Astrocyte (in vitro differentiated cells and primary cell): ENCODE results near the gene C1orf210. TPM values are rescaled to one million over a fixed set of nuclear protein-coding genes. Genes with fewer than 3 reads are reported as not detected.

ENCODE experiments used
- DNase-seq: peaks from one replicate; pipeline ENCODE4 v3.0.0-alpha.2; 2010; ENCODE audit warnings: low read depth
- FAIRE-seq: peaks from 2 replicates; lab custom pipeline; 2011; peaks lifted over from hg19 to GRCh38; lab: Jason Lieb, UNC
- H2AFZ ChIP-seq: 2 replicates; pipeline ENCODE4 v1.6.0; 2012; ENCODE audit warnings: low read depth, low read length, inconsistent platforms
- H3K27ac ChIP-seq: 2 replicates; pipeline ENCODE4 v1.5.1; 2011; ENCODE audit warnings: low read depth, low read length, inconsistent platforms
- H3K27me3 ChIP-seq: 2 replicates; pipeline ENCODE4 v1.6.0; 2011; ENCODE audit warnings: low read length, inconsistent platforms; ENCODE audit not compliant: insufficient read depth
- H3K36me3 ChIP-seq: 2 replicates; pipeline ENCODE4 v1.5.1; 2011; ENCODE audit warnings: low read length, inconsistent platforms; ENCODE audit not compliant: insufficient read depth
- H3K4me1 ChIP-seq: 2 replicates; pipeline ENCODE4 v1.5.1; 2011; ENCODE audit warnings: low read length, inconsistent platforms; ENCODE audit not compliant: insufficient read depth
- H3K4me2 ChIP-seq: 2 replicates; pipeline ENCODE4 v1.6.0; 2012; ENCODE audit warnings: low read length, inconsistent platforms
- H3K4me3 ChIP-seq: 2 replicates; pipeline ENCODE4 v1.5.1; 2011; ENCODE audit warnings: low read depth, mild to moderate bottlenecking, low read length, inconsistent platforms; ENCODE audit not compliant: insufficient read depth
- H3K79me2 ChIP-seq: 2 replicates; pipeline ENCODE4 v1.6.0; 2012; ENCODE audit warnings: mild to moderate bottlenecking, low read length, inconsistent platforms; ENCODE audit not compliant: insufficient read depth
- H3K9ac ChIP-seq: 2 replicates; pipeline ENCODE4 v1.6.0; 2012; ENCODE audit warnings: mild to moderate bottlenecking, low read length, inconsistent platforms
- H3K9me3 ChIP-seq: 2 replicates; pipeline ENCODE4 v1.5.1; 2012; ENCODE audit warnings: low read depth, mild to moderate bottlenecking, low read length, inconsistent platforms; ENCODE audit not compliant: insufficient read depth
- H4K20me1 ChIP-seq: 2 replicates; pipeline ENCODE4 v1.6.0; 2012; ENCODE audit warnings: low read length, inconsistent platforms; ENCODE audit not compliant: insufficient read depth
- H3K27ac Mint-ChIP-seq: one replicate; pipeline ENCODE4 v1.8.0; 2021; ENCODE audit warnings: mild to moderate bottlenecking, mixed read lengths; ENCODE audit not compliant: unreplicated experiment
- H3K27me3 Mint-ChIP-seq: one replicate; pipeline ENCODE4 v1.8.0; 2021; ENCODE audit warnings: low read depth, mixed read lengths; ENCODE audit not compliant: unreplicated experiment
- H3K36me3 Mint-ChIP-seq: one replicate; pipeline ENCODE4 v1.8.0; 2021; ENCODE audit warnings: low read depth, mixed read lengths; ENCODE audit not compliant: unreplicated experiment
- H3K4me1 Mint-ChIP-seq: one replicate; pipeline ENCODE4 v1.8.0; 2021; ENCODE audit warnings: low read depth, mixed read lengths; ENCODE audit not compliant: unreplicated experiment
- H3K4me3 Mint-ChIP-seq: one replicate; pipeline ENCODE4 v1.8.0; 2021; ENCODE audit warnings: mild to moderate bottlenecking, moderate library complexity, mixed read lengths; ENCODE audit not compliant: unreplicated experiment
- H3K9me3 Mint-ChIP-seq: one replicate; pipeline ENCODE4 v1.8.0; 2021; ENCODE audit warnings: mild to moderate bottlenecking, mixed read lengths; ENCODE audit not compliant: unreplicated experiment
- CTCF ChIP-seq: IDR thresholded peaks from 2 replicates; pipeline ENCODE4 v1.5.1; 2011; ENCODE audit warnings: low read depth, mild to moderate bottlenecking, inconsistent platforms, low read length, moderate library complexity; ENCODE audit not compliant: insufficient read depth
- EZH2 ChIP-seq: IDR thresholded peaks from 2 replicates; pipeline ENCODE4 v1.6.1; 2012; ENCODE audit warnings: mild to moderate bottlenecking, low read length, inconsistent platforms; ENCODE audit not compliant: insufficient read depth
- total RNA-seq: library from RNA; stranded (reverse); gene quantifications from 2 replicates; pipeline ENCODE4 v1.2.1, GENCODE V29; 2021

Gene C1orf210
- total RNA-seq, 1 donor from 2014 or later: 0.84 TPM

- H4K20me1 ChIP-seq: no peaks in the 10 kb centered on the region
- peaks cover 6% of the 10 kb centered on the region for H3K27me3 ChIP-seq
- TF ChIP-seq CTCF (no peak), EZH2 (no peak)
- no peaks in the 10 kb centered on the region for H3K79me2 ChIP-seq
- H3K9ac ChIP-seq: no peak overlapping the region
- FAIRE-seq (no peak), DNase-seq (no peak)
- no peak overlapping the region for H3K27ac Mint-ChIP-seq
- no peak overlapping the region for H3K27ac ChIP-seq
- no peaks in the 10 kb centered on the region for H3K36me3 ChIP-seq
- no peak overlapping the region for H2AFZ ChIP-seq
- peaks cover 26% of the 10 kb centered on the region for H3K27me3 Mint-ChIP-seq
- peaks cover 2% of the 10 kb centered on the region for H3K9me3 Mint-ChIP-seq
- no peak overlapping the region for H3K4me3 Mint-ChIP-seq
- H3K4me3 ChIP-seq: no peak overlapping the region
- H3K36me3 Mint-ChIP-seq: peaks cover 5% of the 10 kb centered on the region
- H3K4me1 Mint-ChIP-seq: peaks cover 2% of the 10 kb centered on the region
- H3K4me2 ChIP-seq: no peak overlapping the region
- no peaks in the 10 kb centered on the region for H3K4me1 ChIP-seq
- H3K9me3 ChIP-seq: no peaks in the 10 kb centered on the region
Measured at GRCh38 chr1:43286533-43286932, 1.2 kb upstream of the C1orf210 start.

GRCh38 chr1:43286115-43286514 is 734 bp upstream of the C1orf210 start:
- peaks cover 5% of the 10 kb centered on the region for H3K36me3 Mint-ChIP-seq
- H3K4me1 Mint-ChIP-seq: peaks cover 2% of the 10 kb centered on the region
- no peaks in the 10 kb centered on the region for H3K79me2 ChIP-seq
- TF ChIP-seq CTCF (no peak), EZH2 (no peak)
- no peaks in the 10 kb centered on the region for H3K36me3 ChIP-seq
- H3K4me3 Mint-ChIP-seq: no peak overlapping the region
- no peaks in the 10 kb centered on the region for H3K9me3 ChIP-seq
- peaks cover 26% of the 10 kb centered on the region for H3K27me3 Mint-ChIP-seq
- no peak overlapping the region for H3K9ac ChIP-seq
- peaks cover 2% of the 10 kb centered on the region for H3K9me3 Mint-ChIP-seq
- no peak overlapping the region for H3K27ac Mint-ChIP-seq
- no peak overlapping the region for H3K27ac ChIP-seq
- H3K4me3 ChIP-seq: no peak overlapping the region
- no peak overlapping the region for H2AFZ ChIP-seq
- no peaks in the 10 kb centered on the region for H3K4me1 ChIP-seq
- no peak overlapping the region for H3K4me2 ChIP-seq
- no peaks in the 10 kb centered on the region for H4K20me1 ChIP-seq
- FAIRE-seq (no peak), DNase-seq (no peak)
- H3K27me3 ChIP-seq: peaks cover 6% of the 10 kb centered on the region

- Histone ChIP-seq H3K9me3 (no peaks in the 10 kb centered on the region), H2AFZ (no peak overlapping the region), H3K4me2 (no peak overlapping the region), H4K20me1 (no peaks in the 10 kb centered on the region), H3K27ac (no peak overlapping the region), H3K36me3 (no peaks in the 10 kb centered on the region), H3K9ac (no peak overlapping the region), H3K79me2 (no peaks in the 10 kb centered on the region), H3K4me3 (no peak overlapping the region), H3K4me1 (no peaks in the 10 kb centered on the region), H3K27me3 (peaks cover 6% of the 10 kb centered on the region)
- no peak overlapping the region for H3K27ac Mint-ChIP-seq
- peaks cover 2% of the 10 kb centered on the region for H3K9me3 Mint-ChIP-seq
- DNase-seq (no peak), FAIRE-seq (no peak)
- peaks cover 2% of the 10 kb centered on the region for H3K4me1 Mint-ChIP-seq
- TF ChIP-seq CTCF (no peak), EZH2 (no peak)
- peaks cover 7% of the 10 kb centered on the region for H3K36me3 Mint-ChIP-seq
- H3K4me3 Mint-ChIP-seq: no peak overlapping the region
- H3K27me3 Mint-ChIP-seq: peaks cover 33% of the 10 kb centered on the region
Measured at GRCh38 chr1:43284546-43285110, 753 bp downstream of the C1orf210 start.
